Activated T-cell treated with anti-CD3 and anti-CD28 coated beads, Interleukin-2, amount 50 U/mL, for 1 hour (primary cell): ENCODE data around the gene HAO1.
"Not testable (repeated sequence)": the region's sequence is repeated elsewhere in the genome, so short reads cannot be mapped to it uniquely, and the experiment has no call there.

ENCODE experiments used
- DNase-seq: peaks from one replicate; pipeline ENCODE4 v3.0.0-alpha.2; 2020

The HAO1 gene

DNA sequence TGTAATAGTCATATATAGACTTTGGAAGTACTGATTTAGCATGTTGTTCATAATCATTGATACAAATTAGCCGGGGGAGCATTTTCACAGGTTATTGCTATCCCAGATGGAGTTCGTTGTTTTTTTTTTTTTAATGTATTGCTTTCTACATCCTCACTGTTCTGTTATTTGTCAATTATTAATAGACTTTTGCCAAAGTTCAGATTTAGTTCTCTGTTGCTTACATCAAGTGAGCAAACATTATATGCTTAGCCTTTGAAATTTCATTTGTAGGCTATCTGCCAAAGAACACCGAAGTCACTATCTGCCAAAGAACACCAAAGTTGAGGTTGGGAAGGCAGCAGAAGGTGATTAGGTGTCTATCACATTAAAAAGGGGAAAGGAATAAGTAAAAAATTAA lies at the start of gene HAO1:
HAO1 (minus strand) TSS at position 118 of the 400 bp plus-strand sequence; CDS start at position 82, 36 bp downstream.
- no peak for DNase-seq

DNA sequence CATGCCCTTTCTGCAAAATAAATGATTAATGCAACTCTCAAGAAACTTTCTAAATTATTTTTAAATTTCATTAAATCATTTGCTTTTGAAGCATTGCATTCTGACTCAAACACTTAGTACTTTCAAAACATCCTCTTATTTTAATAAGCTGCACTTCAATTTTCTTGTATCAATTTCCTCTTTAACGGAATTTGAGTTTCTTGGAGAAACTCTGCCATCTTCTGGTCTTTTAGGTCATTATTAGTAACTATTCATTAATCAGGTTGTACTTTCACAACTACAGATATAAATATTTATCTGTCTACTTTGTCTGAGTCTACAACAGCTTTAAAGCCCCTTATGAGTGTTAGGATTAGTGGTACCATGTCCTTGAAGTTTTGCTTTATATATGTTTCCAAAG lies 49.1 kb upstream of the HAO1 start:
- no peak for DNase-seq

DNA sequence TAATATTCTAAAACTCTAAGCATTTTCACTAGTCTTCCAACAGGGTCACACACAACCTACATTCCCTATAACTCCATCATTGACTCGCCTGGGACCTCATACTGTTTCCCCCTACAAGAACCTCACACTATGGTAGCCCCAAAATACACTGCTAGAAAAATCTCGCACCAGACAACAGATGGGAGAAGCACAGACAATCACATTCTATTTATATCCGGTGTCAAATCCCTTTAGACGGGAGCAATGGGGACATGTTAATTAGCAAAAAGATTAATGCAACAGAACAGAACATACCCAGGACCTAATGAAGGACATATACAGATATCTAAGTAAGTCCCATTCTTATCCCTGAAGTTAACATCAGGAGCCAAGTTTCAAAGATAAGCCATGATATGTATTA lies 45.7 kb upstream of the HAO1 start:
- no peak for DNase-seq

DNA sequence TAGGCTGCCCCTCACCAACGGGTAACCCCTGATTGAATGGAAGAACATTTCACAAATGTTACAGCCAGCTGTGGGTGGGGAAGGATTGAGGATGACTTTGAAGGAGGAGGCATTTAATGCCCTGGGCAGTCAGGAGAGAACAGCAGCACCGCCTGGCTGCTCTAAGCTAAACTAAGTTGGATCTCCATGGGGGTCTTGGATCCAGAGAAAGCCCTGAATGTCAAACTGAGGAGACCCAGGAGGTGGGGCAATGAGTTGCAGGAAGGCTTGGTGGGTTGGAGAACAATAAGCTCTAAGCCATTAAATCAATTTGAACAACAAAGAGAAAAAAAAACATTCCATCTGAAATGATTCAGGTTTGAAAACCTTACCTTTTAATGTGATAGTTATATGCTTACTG lies 43.9 kb upstream of the HAO1 start:
- DNase-seq, result no peak

DNA sequence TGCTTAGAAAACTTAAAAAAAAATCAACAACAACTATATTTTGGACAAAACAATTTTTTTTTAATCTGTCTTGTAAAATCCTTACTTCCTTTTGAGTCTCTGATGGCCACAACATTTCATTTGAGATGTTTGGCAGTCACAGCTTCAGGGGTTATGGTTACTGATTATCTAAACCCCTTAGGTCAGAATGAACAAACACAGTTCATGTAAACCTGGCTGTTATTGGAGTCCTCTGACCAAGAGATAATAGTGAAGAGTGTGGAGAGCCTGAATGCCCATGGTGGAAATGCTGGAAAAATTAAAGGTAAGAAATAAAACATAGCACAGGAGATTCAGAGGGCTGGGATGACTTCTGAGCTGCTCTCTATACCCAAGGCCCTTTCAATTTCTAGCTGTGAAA lies 41.1 kb upstream of the HAO1 start:
- DNase-seq, result no peak

DNA sequence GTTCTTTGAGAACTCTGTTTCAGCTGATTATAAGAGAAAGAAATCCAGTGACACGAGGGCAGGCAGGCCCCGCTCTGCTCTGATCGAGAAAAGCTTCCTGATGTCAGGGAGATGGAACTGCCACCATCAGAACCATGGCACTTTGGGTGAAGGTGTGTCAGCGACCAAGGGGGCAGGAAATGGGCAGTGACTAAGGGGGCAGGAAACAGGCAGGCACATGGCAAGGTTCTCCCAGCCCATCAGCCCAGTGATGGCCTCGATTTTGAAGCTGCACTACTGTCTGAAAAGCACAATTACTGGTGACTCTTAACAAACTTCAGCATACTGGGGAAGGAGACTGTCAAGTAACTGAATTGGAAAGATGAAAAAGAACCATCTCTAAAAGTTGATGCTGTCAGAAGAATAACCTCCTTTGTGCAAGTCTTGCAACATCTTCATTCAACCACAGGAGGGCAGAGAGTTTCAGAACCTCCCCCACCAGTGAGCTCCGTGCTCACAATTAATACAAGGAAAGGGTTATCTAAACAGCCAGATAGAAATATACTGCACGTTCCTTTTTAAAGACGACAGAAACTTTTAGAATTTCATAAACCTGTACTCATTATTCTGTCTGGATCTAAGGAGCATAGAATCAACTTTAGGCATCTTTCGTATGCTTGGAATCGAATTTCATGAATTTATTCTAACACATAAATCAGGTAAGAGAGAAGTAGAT lies 40.2 kb upstream of the HAO1 start:
- no peak for DNase-seq

DNA sequence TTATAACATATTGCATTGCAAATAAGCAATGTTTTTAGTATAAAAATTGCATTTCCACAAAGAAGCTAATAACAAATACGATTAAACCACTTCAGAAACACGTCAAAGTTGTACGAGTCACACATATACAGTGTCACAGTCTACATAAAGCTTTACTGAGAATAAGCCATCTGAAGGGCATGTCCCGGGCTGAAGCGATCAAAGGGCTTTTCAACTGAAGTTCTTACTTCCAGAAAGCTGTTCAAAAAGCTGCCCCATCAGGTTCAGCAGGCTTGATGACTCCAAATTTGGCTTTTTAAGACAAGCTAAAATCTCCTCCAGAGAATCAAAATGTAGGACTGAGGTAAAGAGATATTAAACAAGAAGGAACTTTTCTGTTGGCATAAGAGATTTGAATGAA lies 37.5 kb upstream of the HAO1 start:
- DNase-seq, result no peak

DNA sequence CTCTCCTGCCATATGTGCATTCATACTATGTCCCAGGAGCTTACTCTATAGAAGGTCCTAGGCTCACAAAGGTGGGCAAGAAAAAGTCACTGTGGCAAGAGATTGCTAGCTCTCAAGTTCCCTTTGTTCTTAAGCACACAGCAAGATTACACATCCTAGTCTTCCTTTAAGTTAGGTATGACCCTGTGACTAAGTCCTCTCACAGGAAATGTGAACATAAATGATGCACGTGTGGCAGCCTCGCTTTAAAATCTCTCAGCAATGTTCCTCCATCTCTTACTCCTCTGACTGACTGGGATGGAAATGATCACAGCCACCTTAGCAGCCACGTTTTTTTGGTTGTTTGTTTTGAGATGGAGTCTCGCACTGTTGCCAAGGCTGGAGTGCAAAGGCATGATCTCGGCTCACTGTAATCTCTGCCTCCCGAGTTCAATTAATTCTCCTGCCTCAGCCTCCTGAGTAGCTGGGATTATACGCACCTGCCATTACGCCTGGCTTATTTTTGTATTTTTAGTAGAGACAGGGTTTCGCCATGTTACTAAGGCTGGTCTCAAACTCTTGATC lies 35.7 kb upstream of the HAO1 start:
- DNase-seq, result no peak

DNA sequence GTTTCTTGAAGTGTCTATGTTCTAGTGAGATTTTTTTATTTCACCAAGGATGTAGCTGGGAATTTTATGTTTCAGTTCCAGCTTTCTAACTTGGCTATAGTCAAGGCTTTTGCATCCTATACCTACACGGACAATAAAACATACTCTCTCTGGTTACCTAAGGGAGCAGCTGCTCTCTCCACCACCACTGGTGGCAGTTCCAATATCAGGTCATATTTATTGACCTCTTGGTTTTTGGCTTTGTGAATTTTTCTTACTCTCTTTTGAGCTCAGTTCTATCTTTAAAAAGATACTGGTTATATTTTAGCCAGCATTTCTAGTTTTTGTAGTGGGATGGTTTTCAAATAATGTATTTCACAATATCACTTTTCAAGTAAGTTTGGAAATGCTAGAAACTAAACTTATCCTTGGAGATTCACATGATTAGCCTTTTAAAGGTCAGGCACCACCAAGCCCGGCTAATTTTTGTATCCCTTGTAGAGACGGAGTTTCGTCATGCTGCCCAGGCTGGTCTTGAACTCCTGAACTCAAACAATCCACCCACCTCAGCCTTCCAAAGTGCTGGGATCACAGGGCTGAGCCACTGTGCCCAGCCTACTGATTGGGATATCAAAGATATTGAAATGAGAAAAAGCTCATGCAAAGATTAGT lies 34.7 kb upstream of the HAO1 start:
- DNase-seq, result no peak

DNA sequence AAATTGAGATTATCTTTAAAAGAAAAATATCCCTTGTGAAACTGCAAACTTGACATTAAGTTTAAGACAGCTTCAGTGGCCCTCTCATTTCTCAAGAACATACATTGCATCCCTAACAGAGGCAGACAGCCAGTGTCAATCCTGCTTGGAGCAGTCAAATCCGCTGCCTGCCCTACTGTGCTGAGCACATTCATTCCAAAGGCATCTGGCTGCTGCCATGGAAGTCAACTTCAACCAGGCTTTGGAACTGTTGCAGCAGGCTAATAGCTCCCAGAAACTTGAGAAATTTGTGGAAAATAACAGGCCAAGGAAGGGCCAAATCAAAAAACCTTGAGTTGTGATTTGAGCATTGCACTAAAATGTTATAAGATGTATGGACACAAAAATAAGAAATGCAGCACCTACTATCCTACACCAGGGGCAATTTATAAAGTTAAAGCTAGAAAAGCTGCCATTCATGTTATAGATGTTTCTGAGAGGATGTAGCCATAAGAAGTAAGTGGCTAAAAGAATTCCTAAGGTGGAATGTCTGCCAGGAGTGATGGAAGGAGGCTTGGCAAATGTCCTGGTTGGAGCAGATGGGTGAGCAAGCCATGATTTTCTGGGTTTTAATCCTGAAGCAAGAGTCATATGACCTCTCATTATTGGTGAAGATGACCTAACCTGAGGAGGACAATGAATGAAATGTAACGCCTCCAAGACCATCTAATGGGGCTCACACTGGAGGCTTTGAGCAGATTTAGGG lies 31.4 kb upstream of the HAO1 start:
- no peak for DNase-seq

DNA sequence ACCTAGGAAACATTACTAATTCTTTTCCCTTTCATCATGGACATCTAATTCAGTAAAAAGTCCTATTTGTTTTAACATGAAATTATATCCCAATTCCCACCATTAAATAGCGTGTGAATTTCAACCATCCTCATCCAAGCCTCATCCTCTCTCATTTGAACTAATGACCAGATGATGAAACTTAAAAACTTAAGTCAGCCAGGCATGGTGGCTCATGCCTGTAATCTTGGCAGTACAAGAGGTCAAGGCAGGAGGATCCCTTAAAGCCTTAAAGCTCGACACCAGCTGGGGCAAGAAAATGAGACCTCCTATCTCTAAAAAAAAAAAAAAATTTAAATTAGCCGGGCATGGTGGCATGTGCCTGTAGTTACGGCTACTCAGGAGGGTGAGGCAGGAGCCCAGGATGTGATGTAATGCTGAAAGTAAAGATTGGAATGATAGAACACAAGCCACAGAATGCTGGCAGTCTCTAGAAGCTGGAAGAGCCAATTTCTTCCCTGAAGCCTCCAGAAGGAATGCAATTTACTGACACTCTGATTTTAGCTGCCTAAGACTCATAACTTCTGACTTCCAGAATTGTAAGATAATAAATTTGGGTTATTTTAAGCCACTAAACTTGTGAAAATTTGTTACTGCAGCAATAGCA lies 27.1 kb upstream of the HAO1 start:
- no peak for DNase-seq

DNA sequence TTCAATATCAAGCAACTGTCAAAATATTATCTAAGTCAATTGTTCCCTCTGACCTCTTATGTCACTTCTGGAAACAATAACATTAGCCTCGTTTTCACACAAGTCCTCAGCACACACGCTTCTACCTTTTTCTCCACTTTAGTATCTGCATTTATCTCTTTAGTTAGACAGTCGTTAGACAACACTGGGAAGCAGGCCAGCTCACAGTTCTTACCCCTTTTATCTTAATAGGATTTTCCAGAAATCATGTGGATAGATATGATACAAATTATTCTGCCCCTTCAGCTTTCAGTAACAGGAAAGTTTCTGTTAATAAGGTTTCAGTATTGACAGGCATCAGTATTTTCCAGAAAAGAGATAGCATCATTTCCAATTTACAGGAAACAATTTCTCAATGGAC lies 25.9 kb upstream of the HAO1 start:
- no peak for DNase-seq

DNA sequence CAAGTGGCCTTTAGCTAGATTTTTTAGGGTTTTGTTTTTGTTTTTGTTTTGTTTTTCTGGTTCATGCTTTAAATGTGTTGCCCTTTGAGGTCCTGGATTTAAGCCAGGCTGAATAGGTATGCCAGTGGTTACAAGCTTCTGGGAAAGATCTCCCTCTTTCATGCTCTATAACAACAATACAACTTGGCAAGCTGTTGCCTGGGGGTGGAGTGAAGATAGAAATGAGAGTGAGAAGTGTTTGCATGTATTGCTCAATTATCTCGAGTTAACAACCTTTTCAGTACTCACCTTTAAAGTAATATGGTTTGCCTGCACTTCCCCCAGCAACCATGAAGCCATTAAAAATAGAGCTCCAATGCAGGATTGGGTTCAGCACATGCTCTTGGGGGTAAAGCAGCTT lies 19.2 kb upstream of the HAO1 start:
- DNase-seq, result no peak

DNA sequence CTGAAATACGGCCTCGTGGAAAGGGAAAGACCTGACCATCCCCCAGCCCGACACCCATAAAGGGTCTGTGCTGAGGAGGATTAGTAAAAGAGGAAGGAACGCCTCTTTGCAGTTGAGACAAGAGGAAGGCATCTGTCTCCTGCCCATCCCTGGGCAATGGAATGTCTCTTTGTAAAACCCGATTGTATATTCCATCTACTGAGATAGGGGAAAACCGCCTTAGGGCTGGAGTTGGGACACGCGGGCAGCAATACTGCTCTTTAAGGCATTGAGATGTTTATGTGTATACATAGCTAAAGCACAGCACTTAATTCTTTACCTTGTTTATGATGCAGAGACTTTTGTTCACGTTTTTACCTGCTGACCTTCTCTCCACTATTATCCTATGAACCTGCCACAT lies 16.3 kb upstream of the HAO1 start:
- DNase-seq, result not testable (repeated sequence)

DNA sequence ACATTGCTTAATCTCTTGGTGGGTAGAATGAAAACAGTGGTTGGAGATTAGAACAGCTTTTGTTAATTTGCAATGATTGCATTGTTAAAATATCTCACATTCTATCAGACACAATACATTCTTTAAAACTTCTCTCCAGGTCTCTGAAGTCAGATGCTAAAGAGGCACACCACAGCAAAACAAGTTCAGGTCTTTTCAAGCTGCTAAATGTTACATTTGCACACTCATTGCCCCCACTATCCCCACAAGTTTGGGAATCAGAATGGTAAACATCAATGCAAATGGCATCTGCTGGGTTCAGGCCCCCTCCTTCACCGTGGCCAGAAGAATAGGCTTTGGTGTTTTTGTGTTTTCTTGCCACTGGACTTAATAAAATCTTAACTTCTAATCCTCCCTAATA lies 10.1 kb upstream of the HAO1 start:
- no peak for DNase-seq

DNA sequence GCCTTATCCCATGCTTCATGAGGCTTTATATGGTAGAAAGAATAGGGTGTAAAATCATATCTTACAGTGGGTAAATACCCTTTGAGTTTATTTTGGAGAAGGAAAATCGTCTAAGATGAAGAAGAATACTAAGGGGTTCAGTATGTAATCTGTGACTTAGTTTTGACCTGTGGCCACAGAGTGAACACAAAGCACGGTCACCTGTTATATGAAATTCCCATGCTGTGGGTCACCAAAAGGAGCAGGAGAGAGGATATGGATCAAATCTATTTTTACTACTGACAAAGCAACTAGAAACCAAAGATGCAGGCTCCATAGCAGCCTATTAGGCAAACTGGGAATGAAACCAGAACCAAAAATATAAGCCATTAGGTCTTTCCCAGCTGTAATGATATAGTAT lies 3.6 kb upstream of the HAO1 start:
- no peak for DNase-seq

DNA sequence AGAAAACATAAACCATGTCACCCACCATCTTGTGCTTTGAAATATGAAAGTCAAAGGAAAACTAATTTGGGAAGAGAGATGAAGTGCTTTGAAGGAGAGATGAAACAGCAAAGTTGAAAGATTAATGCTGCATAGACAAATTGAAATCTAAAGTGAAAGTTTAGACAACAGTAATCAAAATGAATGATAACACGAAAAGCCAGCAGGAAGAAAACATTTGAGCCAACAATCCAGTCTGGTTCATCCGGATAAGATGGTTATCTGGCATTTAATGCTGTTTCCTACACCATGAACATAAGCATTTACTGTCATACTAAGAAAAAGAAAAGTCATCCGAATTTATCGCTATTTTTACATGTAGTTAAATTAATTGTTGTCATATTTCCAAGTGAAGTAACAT lies 595 bp downstream of the HAO1 start:
- no peak for DNase-seq

DNA sequence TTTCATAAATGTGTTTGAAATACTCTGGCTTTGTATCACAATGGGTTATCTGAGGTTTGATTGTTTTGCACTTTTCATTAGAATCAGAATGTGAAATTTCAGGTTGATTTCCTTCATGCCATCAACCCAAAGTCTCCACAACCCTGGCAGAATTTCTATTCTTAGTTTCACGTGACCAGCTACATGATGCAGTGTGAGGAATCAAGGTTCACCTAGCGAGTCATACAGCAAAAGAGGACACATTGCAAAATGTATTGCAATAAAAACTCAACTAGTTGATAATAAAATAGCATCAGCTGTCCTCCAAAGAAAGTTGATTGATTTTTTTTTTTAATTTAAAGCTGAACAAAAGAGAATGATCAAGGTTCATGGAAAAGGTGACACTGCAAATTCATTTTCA lies 2.2 kb downstream of the HAO1 start:
- no peak for DNase-seq

DNA sequence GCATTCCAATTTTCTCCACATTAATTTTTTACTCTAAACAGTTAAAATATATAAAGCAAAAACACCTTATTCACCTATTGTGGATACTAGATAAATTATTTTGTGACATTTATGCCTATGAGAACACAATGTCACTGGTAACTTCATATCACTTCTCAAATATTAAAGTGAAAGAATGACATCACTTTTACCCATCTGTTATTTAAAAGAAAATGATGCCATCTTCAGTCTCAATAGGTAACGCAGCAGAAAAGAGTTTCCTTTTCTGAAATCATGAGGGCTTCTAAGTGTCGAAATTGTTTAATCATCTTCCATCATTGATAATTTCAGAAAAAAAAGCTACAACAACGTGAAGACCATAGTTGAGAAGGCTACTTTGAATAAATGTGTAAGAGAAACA lies 2.9 kb downstream of the HAO1 start:
- no peak for DNase-seq

DNA sequence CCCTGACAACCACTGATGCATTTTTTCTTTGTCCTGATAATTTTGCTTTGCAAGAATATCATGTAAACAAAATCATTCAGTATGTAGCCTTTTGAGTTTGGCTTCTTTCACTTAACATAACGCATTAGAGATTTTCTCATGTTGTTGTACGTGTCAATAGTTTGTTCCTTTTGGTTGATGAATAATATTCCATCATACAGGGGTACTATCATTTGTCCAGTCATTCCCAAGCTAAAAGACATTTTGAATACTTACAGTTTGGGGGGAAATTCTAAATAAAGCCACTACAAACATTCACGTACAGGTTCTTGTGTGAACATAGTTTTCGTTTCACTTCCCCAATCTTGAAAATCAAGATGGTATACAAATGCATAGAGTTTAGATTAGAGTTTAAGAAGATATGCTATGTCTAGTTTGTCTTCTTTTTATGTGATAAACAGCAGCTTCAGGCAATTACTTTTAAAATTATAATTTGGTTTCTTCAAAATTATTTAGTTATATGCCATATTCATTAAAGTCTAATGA lies 5.2 kb downstream of the HAO1 start:
- DNase-seq, result no peak

DNA sequence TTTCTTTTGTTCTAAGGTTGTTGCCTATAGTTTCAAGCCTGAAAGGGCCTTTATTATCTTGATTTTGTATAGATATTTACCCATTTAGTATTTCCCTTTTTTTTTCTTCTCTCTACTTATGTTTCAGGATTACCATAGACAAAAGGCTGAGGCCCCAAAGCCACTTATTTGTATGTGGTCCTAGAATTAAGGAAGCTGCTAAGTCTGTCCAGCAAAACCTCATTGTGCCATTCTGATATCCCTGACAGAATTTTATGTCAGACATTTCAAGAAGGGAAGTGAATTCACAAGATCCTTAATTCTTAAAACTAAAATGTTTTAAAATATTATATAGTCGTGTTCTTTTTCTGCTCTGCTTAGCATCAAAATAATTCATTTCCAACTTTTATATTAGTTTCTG lies 6.9 kb downstream of the HAO1 start:
- DNase-seq, result no peak

DNA sequence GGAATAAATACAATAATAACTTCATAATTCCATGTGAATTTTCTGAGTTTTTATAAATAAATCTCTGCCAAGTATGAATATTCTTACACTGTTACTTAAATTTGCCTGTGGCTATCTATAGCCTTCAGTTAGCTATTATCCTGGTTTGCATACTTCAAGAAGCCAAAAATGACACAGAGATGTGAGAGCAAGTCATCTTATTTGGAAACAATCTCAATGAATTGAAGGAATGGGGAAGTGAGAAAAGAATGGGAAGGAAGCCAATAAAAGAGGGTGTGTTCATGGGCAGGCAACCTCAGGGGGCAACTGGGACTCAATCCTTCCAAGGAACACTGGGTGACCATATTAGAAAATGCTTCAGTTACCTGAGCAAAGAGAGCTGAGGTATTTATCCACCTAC lies 9.9 kb downstream of the HAO1 start:
- no peak for DNase-seq

DNA sequence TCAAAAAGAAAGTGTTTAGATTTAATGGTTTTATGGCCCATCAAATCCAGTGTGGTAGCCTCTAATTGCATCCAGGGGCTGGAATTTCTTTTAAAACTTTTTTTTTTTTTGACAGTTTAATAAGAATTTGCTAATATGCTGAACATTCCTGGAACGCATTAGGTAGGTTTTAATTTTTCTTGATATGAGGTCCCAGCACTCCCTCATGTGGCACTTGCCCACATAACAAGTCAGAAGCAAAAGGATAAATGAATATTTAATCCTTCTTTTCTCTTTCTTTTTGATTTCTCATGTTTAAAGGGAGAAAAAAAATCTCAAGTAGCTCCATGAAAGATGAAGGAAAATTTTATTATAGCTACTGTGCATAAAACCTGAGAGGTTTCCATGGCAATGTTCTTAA lies 13.5 kb downstream of the HAO1 start:
- no peak for DNase-seq
